ENCODE measurements around the gene ZNF398.

The ZNF398 gene

GRCh38 chr7:149228831-149229471 lies 81.7 kb downstream of the ZNF398 start:
- DNase-seq, result no peak

GRCh38 chr7:149229526-149229925 lies 82.3 kb downstream of the ZNF398 start:
- no peak for DNase-seq

- DNase-seq, result no peak
Measured at GRCh38 chr7:149232362-149232761, 85.1 kb downstream of the ZNF398 start.

All from CD4-positive, alpha-beta T cell treated with Interleukin-17A for 4 hours (primary cell).